ENCODE measurements around the gene SLC7A5.
"Not testable (repeated sequence)": the region's sequence is repeated elsewhere in the genome, so short reads cannot be mapped to it uniquely, and the experiment has no call there.

The SLC7A5 gene

DNA sequence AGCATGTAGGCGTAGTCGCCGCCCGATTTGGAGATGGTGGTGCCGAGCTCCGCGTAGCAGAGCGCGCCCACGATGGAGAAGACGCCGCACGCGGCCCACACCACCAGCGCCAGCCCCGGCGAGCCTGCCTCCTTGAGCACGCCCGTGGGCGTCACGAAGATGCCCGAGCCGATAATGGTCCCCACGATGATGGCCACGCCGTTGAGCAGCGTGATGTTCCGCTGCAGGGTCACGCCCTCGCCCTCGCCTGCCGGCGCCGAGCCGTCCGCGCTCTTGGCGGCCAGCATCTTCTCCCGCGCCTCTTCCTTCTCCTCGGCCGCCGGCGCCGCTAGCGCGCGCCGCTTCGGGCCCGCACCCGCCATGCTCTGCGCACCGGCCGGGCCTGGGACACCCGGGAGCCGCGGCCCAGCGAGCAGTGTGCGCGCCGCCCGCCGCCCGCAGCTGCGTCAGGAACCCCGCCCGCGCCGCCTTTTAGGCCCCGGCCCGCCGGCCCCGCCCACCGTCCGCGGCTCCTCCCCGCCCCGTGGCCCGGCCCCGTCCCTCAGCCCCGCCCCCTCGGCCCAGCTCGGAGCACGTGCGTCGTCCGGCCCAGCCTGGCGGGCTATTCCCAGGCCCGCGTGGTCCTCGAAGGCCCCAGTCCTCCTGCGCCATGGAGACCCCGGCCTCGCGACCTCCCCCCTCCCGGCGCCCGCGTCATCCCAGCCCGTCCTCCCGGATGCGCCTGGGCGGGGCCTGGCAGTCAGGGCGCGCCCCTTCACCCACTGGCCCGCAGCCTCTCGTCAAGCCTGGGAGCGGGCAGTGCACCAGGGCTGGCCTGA is at the start of gene SLC7A5:
TSS of gene SLC7A5 (minus strand) at position 447 of the 818 bp plus-strand sequence. CDS start at position 362, 85 bp downstream.
- peak within 1 kb of the TSS; percentile 99 for H3K4me3 ChIP-seq (ENCODE audit: severe bottlenecking)
- H3K27ac ChIP-seq (ENCODE audit: poor library complexity, severe bottlenecking) = peak within 1 kb of the TSS; percentile 98
- peak; percentile 15 for ATAC-seq (ENCODE audit: low read depth)
- H3K9me3 ChIP-seq (ENCODE audit: severe bottlenecking); H3K27me3 ChIP-seq (ENCODE audit: insufficient read depth, poor library complexity, severe bottlenecking); DNase-seq (ENCODE audit: low spot score): not testable (repeated sequence)
- peaks cover 49% of the 10 kb centered on the region for H3K36me3 ChIP-seq (ENCODE audit: low read depth)
- peaks cover 24% of the 10 kb centered on the region for H3K4me1 ChIP-seq (ENCODE audit: insufficient read depth, poor library complexity, severe bottlenecking)

DNA sequence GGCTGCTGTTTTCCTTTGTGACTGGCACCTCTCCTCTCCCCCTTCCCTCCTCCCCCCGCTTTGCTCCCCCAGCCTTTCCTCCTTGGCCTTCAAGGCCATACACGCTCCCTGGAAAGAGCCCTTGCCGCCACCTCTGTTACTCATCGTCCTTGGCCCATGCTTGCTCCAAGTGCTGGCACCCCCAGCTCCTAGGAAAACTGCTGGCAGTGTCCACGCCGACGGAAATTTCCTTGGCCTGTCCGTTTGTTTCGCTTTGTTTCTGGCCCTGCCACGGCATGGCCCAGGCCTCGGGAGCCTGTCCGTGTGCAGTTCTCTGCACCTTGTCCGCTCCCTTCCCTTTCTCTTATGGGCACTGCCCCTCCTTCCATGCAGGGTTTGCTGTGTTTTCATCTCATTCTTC is 49.0 kb upstream of the SLC7A5 start:
- H3K27me3 ChIP-seq (ENCODE audit: insufficient read depth, poor library complexity, severe bottlenecking) = no peaks in the 10 kb centered on the region
- TF ChIP-seq, protein P1, sequence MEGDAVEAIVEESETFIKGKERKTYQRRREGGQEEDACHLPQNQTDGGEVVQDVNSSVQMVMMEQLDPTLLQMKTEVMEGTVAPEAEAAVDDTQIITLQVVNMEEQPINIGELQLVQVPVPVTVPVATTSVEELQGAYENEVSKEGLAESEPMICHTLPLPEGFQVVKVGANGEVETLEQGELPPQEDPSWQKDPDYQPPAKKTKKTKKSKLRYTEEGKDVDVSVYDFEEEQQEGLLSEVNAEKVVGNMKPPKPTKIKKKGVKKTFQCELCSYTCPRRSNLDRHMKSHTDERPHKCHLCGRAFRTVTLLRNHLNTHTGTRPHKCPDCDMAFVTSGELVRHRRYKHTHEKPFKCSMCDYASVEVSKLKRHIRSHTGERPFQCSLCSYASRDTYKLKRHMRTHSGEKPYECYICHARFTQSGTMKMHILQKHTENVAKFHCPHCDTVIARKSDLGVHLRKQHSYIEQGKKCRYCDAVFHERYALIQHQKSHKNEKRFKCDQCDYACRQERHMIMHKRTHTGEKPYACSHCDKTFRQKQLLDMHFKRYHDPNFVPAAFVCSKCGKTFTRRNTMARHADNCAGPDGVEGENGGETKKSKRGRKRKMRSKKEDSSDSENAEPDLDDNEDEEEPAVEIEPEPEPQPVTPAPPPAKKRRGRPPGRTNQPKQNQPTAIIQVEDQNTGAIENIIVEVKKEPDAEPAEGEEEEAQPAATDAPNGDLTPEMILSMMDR (IDR thresholded peaks at IDR 0.05; ENCODE audit: poor library complexity, severe bottlenecking) = no peak
- no peaks in the 10 kb centered on the region for H3K9me3 ChIP-seq (ENCODE audit: severe bottlenecking)
- ATAC-seq (ENCODE audit: low read depth) (no peak), DNase-seq (ENCODE audit: low spot score) (no peak)
- H3K4me3 ChIP-seq (ENCODE audit: severe bottlenecking) = no peak overlapping the region
- no peaks in the 10 kb centered on the region for H3K4me1 ChIP-seq (ENCODE audit: insufficient read depth, poor library complexity, severe bottlenecking)
- H3K27ac ChIP-seq (ENCODE audit: poor library complexity, severe bottlenecking) = no peak overlapping the region
- no peaks in the 10 kb centered on the region for H3K36me3 ChIP-seq (ENCODE audit: low read depth)

GRCh38 chr16:87917503-87917902 is 48.2 kb upstream of the SLC7A5 start:
- no peak overlapping the region for H3K4me3 ChIP-seq (ENCODE audit: severe bottlenecking)
- H3K27ac ChIP-seq (ENCODE audit: poor library complexity, severe bottlenecking) = no peak overlapping the region
- DNase-seq (ENCODE audit: low spot score) = no peak
- no peaks in the 10 kb centered on the region for H3K27me3 ChIP-seq (ENCODE audit: insufficient read depth, poor library complexity, severe bottlenecking)
- ATAC-seq (ENCODE audit: low read depth) = no peak
- no peaks in the 10 kb centered on the region for H3K9me3 ChIP-seq (ENCODE audit: severe bottlenecking)
- H3K36me3 ChIP-seq (ENCODE audit: low read depth) = no peaks in the 10 kb centered on the region
- H3K4me1 ChIP-seq (ENCODE audit: insufficient read depth, poor library complexity, severe bottlenecking) = no peaks in the 10 kb centered on the region
- TF ChIP-seq, protein P1 (IDR thresholded peaks at IDR 0.05; ENCODE audit: poor library complexity, severe bottlenecking) = no peak

DNA sequence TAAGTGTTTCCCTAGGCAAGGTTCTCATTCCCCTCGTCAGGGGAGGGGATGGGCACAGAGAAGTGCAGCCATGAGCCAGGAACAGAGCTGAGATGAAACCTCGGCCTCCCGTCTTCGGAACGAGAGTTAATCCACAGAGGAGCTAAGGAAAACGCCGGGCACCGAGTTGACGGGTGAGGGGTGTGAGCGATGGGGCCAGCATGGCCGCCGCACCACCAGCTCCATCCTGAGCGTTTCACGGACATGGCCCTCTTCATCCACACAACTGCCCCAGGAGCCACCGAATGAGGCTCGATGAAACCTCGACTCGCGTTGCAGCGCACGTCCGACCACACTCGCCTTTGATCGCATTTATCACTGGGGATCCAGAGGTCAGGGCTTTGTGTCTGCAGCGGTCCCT is 45.5 kb upstream of the SLC7A5 start:
- no peak overlapping the region for H3K4me3 ChIP-seq (ENCODE audit: severe bottlenecking)
- TF ChIP-seq, protein P1 (IDR thresholded peaks at IDR 0.05; ENCODE audit: poor library complexity, severe bottlenecking) = no peak
- DNase-seq (ENCODE audit: low spot score) (no peak), ATAC-seq (ENCODE audit: low read depth) (no peak)
- H3K27me3 ChIP-seq (ENCODE audit: insufficient read depth, poor library complexity, severe bottlenecking) = no peaks in the 10 kb centered on the region
- no peak overlapping the region for H3K27ac ChIP-seq (ENCODE audit: poor library complexity, severe bottlenecking)
- H3K4me1 ChIP-seq (ENCODE audit: insufficient read depth, poor library complexity, severe bottlenecking) = no peaks in the 10 kb centered on the region
- no peaks in the 10 kb centered on the region for H3K36me3 ChIP-seq (ENCODE audit: low read depth)
- no peaks in the 10 kb centered on the region for H3K9me3 ChIP-seq (ENCODE audit: severe bottlenecking)

GRCh38 chr16:87914021-87914725 is 44.9 kb upstream of the SLC7A5 start:
- DNase-seq (ENCODE audit: low spot score); ATAC-seq (ENCODE audit: low read depth); H3K9me3 ChIP-seq (ENCODE audit: severe bottlenecking); H3K36me3 ChIP-seq (ENCODE audit: low read depth); H3K4me3 ChIP-seq (ENCODE audit: severe bottlenecking); H3K27me3 ChIP-seq (ENCODE audit: insufficient read depth, poor library complexity, severe bottlenecking); H3K27ac ChIP-seq (ENCODE audit: poor library complexity, severe bottlenecking); H3K4me1 ChIP-seq (ENCODE audit: insufficient read depth, poor library complexity, severe bottlenecking): not testable (repeated sequence)

GRCh38 chr16:87912691-87913090 is 43.4 kb upstream of the SLC7A5 start:
- not testable (repeated sequence) for H3K27ac ChIP-seq (ENCODE audit: poor library complexity, severe bottlenecking); H3K36me3 ChIP-seq (ENCODE audit: low read depth); DNase-seq (ENCODE audit: low spot score); H3K4me1 ChIP-seq (ENCODE audit: insufficient read depth, poor library complexity, severe bottlenecking); H3K4me3 ChIP-seq (ENCODE audit: severe bottlenecking); H3K27me3 ChIP-seq (ENCODE audit: insufficient read depth, poor library complexity, severe bottlenecking); ATAC-seq (ENCODE audit: low read depth); H3K9me3 ChIP-seq (ENCODE audit: severe bottlenecking)

- DNase-seq (ENCODE audit: low spot score); H3K4me3 ChIP-seq (ENCODE audit: severe bottlenecking); H3K27ac ChIP-seq (ENCODE audit: poor library complexity, severe bottlenecking); H3K9me3 ChIP-seq (ENCODE audit: severe bottlenecking); H3K36me3 ChIP-seq (ENCODE audit: low read depth); H3K27me3 ChIP-seq (ENCODE audit: insufficient read depth, poor library complexity, severe bottlenecking); H3K4me1 ChIP-seq (ENCODE audit: insufficient read depth, poor library complexity, severe bottlenecking): not testable (repeated sequence)
- peak; percentile 74 for ATAC-seq (ENCODE audit: low read depth)
Observed at GRCh38 chr16:87911106-87911763, 41.9 kb upstream of the SLC7A5 start.
